HAP-1 (cell line): ENCODE results near the gene ANKRD6.

ENCODE experiments used
- DNase-seq, 2 experiments: peaks; one replicate each; pipeline ENCODE4 v3.0.0-alpha.2; 2016 to 2020; ENCODE audit warnings: low spot score in 2 of 2
- H3K27me3 ChIP-seq: fragments of 250-450 bp; sonication (Bioruptor Pico); 2 replicates; pipeline ENCODE4 v1.5.1; 2020; ENCODE audit warnings: low read depth, mild to moderate bottlenecking, moderate library complexity
- H3K36me3 ChIP-seq: fragments of 250-450 bp; sonication (Bioruptor Pico); replicated peaks from 2 replicates; pipeline ENCODE4 v1.5.1; 2020; ENCODE audit warnings: mild to moderate bottlenecking
- H3K4me1 ChIP-seq: fragments of 250-450 bp; sonication (Bioruptor Pico); 2 replicates; pipeline ENCODE4 v1.5.1; 2020; ENCODE audit warnings: mild to moderate bottlenecking
- H3K4me3 ChIP-seq: fragments of 250-450 bp; sonication (Bioruptor Pico); 2 replicates; pipeline ENCODE4 v1.5.1; 2020; ENCODE audit warnings: mild to moderate bottlenecking, moderate library complexity
- H3K9me3 ChIP-seq: fragments of 250-450 bp; sonication (Bioruptor Pico); 2 replicates; pipeline ENCODE4 v1.5.1; 2020; ENCODE audit warnings: mild to moderate bottlenecking, moderate library complexity
- in situ Hi-C: fragments of 300-500 bp; cut with MboI; formaldehyde crosslinking; loops from 3 replicates; pipeline ENCODE4 v1.14.3; 2020; ENCODE audit warnings: low sequenced_read_pairs, inconsistent platforms, mixed read lengths

ANKRD6 gene

DNA sequence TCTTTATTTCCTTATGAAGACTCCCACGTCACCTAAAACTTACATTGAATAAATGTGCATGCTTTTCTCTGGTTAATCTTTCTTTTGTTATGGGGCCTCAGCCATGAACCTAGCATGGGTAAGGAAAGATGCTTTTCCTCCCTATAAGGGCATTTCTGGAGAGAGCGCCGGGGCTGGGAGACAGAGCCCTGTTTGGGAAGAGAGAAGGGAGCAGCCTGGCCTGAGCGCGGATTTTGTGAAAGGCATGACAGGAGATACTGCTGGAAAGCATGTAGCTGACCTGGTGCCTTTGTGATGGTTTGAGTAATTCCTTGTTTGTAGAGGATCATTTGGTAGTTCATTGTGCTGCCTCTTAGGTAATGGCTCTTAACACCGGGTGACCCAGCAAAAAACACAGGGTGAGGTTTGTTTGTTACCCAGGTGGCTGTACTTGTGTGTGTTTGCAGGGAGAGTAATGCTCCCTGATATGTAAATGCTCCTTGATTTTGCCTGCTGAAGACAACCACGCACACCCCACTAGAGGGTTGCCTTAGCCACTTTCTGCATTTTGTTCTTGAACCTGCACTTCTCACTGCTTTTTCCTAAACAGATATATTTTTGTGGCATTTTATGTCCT, 59.2 kb downstream of the ANKRD6 start:
- H3K4me3 ChIP-seq = no peak overlapping the region
- H3K36me3 ChIP-seq = no peaks in the 10 kb centered on the region
- in situ Hi-C loops = no loop called here
- peak; percentile 45 to 56 for DNase-seq
- H3K27me3 ChIP-seq = no peaks in the 10 kb centered on the region
- H3K9me3 ChIP-seq = no peaks in the 10 kb centered on the region
- H3K4me1 ChIP-seq = peaks cover 18% of the 10 kb centered on the region

DNA sequence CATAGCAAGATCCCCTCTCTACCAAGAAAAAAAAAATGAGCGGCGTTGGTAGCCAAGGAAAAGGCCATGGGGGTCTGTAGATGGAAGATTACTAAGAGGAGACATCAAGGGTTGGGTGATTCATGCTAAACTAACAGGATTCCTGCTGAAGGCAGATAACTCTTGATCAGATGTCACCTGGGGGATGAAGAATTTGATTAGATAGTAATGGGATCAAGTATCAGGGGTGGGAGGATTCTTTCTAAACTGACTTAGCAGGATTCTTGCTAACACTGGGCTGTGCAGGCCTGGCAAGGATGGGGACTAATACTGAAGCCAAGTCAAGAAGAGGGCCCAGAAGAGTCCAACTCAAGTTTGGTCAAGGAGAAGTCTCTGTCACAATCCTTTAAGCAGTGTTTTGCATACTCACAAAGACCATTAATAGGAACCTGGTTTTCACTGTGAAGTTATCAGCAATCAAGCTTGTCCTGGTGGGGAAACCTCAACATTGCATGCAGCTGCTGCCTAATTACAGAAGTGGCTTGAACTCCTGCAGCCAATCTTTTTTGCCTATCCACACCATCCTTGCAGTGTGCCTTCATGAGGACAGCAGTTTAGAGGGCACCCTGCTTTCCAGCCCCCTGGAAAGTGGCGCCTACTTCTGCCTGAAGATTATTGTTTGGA, 61.3 kb downstream of the ANKRD6 start:
- no peak overlapping the region for H3K4me3 ChIP-seq
- H3K9me3 ChIP-seq = no peaks in the 10 kb centered on the region
- no peak for DNase-seq
- in situ Hi-C loops = no loop called here
- peaks cover 18% of the 10 kb centered on the region for H3K4me1 ChIP-seq
- H3K36me3 ChIP-seq = no peaks in the 10 kb centered on the region
- H3K27me3 ChIP-seq = no peaks in the 10 kb centered on the region

DNA sequence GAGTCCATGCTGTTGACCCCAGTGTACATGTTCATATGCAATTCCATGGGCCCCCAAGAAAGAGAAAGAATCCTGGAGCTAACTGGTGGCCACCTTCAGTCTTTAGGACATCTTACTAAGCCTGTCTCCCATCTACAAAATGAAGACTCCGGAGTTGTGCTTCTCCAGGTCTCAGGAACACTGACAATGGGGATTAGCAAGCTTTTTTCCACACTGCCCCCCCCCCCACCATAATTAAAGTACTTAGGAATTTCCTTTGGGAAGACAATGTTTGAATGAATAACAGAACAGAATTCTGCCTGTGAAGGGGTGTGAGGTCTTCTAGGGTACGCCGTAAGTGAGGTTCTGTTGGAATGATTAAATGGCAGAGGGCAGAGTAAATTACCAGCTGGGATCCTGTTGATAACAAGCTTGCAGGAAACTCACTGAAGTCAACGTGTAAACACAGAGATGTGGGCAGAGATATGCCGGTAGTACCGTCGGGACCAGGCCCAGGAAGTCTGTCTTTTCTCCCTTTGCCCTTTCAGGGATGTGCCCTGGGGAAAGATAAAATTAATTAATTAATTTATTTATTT, 63.1 kb downstream of the ANKRD6 start:
- H3K36me3 ChIP-seq = no peaks in the 10 kb centered on the region
- no peaks in the 10 kb centered on the region for H3K9me3 ChIP-seq
- in situ Hi-C loops = no loop called here
- peaks cover 33% of the 10 kb centered on the region for H3K4me1 ChIP-seq
- H3K4me3 ChIP-seq = no peak overlapping the region
- DNase-seq = peak; percentile 55
- H3K27me3 ChIP-seq = no peaks in the 10 kb centered on the region

DNA sequence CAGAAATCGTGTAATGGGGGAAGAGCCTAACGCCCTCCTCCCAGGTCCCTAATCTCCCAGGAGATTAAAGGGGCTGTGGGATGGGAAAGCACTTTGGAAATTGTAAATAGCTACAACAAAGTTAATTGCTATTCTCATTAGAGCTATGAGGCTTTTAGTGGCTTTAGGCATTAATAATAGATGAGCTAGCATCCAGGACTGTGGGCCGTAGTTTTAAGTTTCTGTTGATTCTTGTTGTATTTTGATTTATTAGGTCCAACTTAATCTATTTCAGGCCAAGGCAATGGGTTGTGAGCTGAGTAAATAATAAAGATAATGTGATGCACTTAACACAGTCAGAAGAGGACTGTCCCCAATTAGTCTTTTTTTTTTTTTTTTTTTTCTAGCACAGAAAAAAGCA, 67.7 kb downstream of the ANKRD6 start:
- DNase-seq = peak; percentile 16 to 34
- Histone ChIP-seq H3K27me3 (no peaks in the 10 kb centered on the region), H3K4me1 (peaks cover 37% of the 10 kb centered on the region), H3K9me3 (no peaks in the 10 kb centered on the region), H3K4me3 (no peak overlapping the region), H3K36me3 (no peaks in the 10 kb centered on the region)
- in situ Hi-C loops = no loop called here

DNA sequence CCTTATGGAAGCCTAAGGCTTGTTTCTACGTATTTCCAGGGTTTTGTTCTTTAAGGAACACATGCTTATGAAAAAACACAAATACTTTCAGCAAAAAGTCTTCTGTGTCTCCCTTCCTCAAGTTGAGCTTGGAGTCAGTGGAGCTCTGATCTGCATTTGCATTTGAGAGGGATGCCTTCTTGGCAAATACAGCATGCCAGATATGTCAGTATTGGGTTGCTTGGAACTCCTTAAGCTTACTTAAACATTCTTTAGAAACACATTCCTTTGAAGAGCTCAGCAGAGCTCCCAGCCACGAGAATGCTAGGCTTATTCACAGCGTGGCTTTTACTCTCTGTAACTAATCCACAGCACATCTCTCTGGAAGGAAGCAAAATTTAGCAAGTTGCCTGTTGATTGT, 68.3 kb downstream of the ANKRD6 start:
- Histone ChIP-seq H3K27me3 (no peaks in the 10 kb centered on the region), H3K9me3 (no peaks in the 10 kb centered on the region), H3K4me3 (no peak overlapping the region), H3K4me1 (peaks cover 31% of the 10 kb centered on the region), H3K36me3 (no peaks in the 10 kb centered on the region)
- in situ Hi-C loops = no loop called here
- DNase-seq = peak; percentile 66 to 94

DNA sequence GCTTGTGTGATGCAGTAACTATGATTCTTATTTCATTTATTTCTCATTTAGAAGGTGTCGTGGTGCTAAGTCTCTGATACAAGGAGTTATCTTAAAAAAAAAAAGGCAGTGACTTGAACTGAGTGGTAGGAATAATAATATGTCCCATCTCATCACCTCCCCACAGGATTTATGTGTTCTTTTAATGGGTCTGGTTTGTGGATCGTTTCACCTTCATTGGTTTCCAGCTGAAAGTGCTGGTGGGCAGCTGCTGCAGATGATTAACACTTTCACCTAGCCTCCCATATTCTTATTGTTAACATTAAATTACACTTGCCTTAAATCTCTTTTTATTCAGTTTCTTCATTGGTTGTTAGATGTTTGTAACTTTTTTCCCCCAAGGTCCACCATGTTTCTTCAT, 68.8 kb downstream of the ANKRD6 start:
- peaks cover 31% of the 10 kb centered on the region for H3K4me1 ChIP-seq
- H3K36me3 ChIP-seq = no peaks in the 10 kb centered on the region
- H3K9me3 ChIP-seq = no peaks in the 10 kb centered on the region
- H3K4me3 ChIP-seq = no peak overlapping the region
- H3K27me3 ChIP-seq = no peaks in the 10 kb centered on the region
- no peak for DNase-seq
- in situ Hi-C loops = no loop called here

DNA sequence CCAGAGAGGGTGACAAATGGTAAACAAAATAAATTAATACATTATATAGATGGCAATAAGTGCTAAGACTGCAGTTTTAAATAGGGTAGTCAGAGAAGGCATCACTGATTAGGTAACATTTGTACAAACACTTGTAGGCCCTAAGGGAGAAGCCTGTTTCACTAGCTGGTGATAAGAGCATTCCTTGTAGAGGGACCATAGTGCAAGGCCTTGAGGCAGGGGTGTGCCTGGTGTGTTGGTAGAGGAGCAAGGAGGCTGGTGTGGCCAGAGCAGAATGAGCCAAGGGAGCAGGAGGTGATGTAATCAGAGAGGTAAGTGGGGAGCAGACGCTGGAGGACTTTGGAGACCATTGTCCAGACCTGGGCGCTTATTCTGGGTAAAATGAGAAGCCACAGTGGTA, 70.7 kb downstream of the ANKRD6 start:
- in situ Hi-C loops = no loop called here
- H3K27me3 ChIP-seq = no peaks in the 10 kb centered on the region

DNA sequence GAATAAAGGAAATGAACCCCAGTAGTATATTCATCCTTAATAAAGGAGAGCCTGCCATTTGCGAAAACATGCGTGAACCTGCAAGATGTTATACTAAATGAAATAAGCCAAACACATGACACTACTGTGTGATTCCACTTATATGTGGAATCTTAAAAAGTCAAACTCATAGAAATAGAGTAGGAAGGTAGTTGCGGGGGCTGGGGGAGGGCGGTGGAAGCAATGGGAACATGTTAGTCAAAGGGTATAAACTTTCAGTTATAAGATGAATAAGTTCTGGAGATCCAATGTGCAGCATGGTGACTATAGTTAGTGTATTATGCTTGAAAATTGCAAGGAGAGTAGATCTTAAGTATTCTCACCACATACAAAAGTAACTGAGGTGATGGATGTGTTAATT, 72.9 kb downstream of the ANKRD6 start:
- DNase-seq = no peak
- in situ Hi-C loops = no loop called here
- H3K27me3 ChIP-seq = no peaks in the 10 kb centered on the region
- H3K4me3 ChIP-seq = no peak overlapping the region
- no peaks in the 10 kb centered on the region for H3K36me3 ChIP-seq
- peaks cover 17% of the 10 kb centered on the region for H3K4me1 ChIP-seq
- H3K9me3 ChIP-seq = no peaks in the 10 kb centered on the region

More for the DNA sequence above, 70.7 kb downstream of the ANKRD6 start:
- Histone ChIP-seq H3K9me3 (no peaks in the 10 kb centered on the region), H3K4me3 (no peak overlapping the region), H3K36me3 (no peaks in the 10 kb centered on the region), H3K4me1 (peaks cover 31% of the 10 kb centered on the region)
- no peak for DNase-seq

DNA sequence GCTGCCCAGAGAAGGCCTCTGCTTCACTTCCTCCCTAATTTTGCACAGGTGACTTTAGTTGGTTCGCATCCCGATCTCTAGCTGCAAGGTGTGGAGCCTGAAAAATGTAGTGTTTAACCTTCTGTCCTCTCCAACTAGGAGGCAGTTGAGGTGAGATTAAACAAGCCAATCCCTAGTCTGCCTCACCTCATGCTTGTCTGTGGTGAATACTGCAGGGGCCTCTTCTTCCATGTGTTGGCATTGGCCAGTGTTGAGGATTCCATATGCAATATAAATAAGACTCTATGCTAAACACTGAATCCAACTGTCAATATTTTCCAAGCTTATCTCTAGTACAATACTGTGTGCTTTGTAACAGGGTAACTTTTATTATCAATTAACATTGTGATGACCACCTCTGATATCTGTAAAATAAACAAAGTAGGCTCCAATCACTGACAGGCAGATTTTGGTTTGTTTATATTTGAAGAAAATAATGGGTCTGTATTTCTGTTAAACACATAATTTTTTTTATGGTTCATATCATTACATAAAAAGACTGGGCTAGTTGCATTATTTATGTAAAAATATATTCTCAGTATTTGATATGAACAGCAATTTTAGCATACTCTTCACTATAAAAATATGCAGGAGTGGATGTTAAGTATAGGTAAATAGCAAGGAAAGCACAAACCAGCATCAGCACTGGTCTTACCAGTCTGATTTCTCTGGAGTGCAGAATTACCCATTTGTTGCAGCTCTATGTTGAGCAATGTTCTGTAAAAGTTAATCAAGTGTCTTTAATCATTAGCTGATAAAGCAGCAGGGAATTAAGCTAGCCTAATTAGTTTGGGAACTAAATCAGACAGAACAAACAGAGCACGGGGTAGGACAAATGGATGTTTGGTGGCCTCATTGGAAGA, 74.0 kb downstream of the ANKRD6 start:
- H3K4me1 ChIP-seq = peaks cover 8% of the 10 kb centered on the region
- in situ Hi-C loops = no loop called here
- DNase-seq = no peak
- H3K36me3 ChIP-seq = no peaks in the 10 kb centered on the region
- no peaks in the 10 kb centered on the region for H3K9me3 ChIP-seq
- no peaks in the 10 kb centered on the region for H3K27me3 ChIP-seq
- no peak overlapping the region for H3K4me3 ChIP-seq

DNA sequence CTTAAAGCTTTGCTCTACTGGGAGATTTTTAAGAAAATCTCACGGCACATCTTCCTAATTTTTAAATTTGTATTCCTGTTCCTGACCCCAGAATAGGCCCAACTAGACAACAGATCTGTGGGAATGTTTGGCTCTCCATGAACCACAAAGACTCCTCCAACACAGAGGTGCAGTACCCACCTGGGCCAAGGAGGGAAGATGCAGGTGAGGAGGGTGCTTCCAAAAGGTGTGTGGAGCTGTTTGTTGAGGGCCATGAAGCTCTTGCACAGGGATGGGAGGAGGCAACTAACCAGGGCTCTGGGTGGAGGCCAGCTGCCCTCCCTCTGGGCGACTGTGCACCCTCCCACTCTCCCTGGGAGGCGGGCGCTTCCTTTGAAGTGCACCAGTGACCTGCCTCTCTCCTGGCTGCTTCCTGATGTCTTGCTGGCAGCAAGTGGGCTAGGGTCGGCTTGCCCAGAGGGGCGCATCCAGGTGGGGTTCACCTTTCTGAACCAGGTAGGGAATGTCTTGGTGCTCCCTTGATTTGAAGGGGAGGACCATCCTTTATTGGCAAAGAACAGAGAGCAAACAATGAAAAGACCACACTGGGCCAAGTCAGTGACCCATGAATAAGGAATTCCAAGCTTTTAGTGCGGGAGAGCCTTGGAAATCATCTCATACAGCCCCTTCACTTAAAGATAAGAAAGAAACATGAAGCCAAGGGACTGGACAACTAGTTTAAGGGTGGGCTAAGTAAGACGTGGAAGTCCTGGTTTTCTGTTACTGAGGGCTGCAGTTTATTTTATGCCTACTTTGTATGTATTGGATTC, 76.0 kb downstream of the ANKRD6 start:
- no peaks in the 10 kb centered on the region for H3K4me1 ChIP-seq
- no peak overlapping the region for H3K4me3 ChIP-seq
- in situ Hi-C loops = no loop called here
- no peaks in the 10 kb centered on the region for H3K9me3 ChIP-seq
- no peaks in the 10 kb centered on the region for H3K27me3 ChIP-seq
- no peak for DNase-seq
- no peaks in the 10 kb centered on the region for H3K36me3 ChIP-seq

DNA sequence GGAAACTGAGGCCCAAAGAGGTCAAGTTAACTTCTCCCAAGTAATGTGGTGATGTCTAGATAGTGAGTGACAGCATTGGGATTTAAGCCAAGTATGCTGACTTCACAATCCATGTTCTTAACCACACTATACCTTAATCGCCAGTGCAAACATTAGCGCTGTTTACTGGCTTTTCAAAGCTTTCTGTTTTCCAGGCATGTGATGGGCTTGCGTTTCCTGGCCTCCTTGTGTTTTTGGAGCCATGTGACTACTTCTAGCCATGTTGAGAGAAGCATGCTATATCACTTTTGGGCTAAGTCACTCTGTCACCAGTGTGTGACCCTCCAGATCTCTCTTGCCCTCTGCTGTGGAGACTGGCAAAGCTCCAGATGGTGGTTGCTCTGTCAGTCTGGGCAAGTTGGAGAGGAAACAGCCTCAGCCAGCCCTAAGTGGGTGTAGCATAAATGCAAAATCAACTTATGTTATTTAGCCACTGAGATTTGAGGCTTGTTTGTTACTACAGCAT, 76.9 kb downstream of the ANKRD6 start:
- Histone ChIP-seq H3K36me3 (no peaks in the 10 kb centered on the region), H3K27me3 (no peaks in the 10 kb centered on the region), H3K9me3 (no peaks in the 10 kb centered on the region), H3K4me1 (no peaks in the 10 kb centered on the region), H3K4me3 (no peak overlapping the region)
- in situ Hi-C loops = no loop called here
- no peak for DNase-seq

DNA sequence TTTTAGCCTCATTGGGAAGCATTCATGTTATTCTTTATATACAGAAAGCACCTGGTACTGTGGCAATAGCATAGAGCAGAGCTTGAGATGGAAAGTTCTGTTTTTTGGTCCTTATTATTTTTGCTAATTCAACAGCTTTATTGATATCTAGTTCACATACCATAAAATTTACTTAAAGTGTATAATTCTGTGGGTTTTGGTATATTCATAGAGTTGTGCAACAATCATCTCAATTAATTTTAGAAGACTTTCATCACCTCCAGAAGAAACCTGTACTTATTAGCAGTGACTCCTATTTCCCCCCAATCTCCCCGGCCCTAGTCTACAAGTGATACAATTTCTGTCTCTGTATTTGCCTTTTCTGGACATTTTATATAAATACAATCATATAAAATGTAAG, 77.4 kb downstream of the ANKRD6 start:
- in situ Hi-C loops = no loop called here
- DNase-seq = no peak

More for the DNA sequence above, 77.4 kb downstream of the ANKRD6 start:
- H3K4me1 ChIP-seq = no peaks in the 10 kb centered on the region
- no peaks in the 10 kb centered on the region for H3K36me3 ChIP-seq
- no peaks in the 10 kb centered on the region for H3K27me3 ChIP-seq
- no peak overlapping the region for H3K4me3 ChIP-seq
- no peaks in the 10 kb centered on the region for H3K9me3 ChIP-seq
